DOHH2 (cell line): ENCODE data around the gene KCNJ6.

Experiments used
- H3F3A ChIP-seq: fragments of 200-600 bp; sonication (generic), shearing (Covaris generic); 2 replicates; pipeline ENCODE4 v1.6.0; 2016; ENCODE audit warnings: antibody characterized with exemption, mild to moderate bottlenecking; ENCODE audit not compliant: control insufficient read depth, insufficient read depth
- H3K27ac ChIP-seq: fragments of 200-600 bp; sonication (generic); 2 replicates; pipeline ENCODE4 v1.5.1; 2014; ENCODE audit warnings: low read depth, mild to moderate bottlenecking, low read length, moderate library complexity
- H3K27me3 ChIP-seq: fragments of 200-600 bp; sonication (generic); 2 replicates; pipeline ENCODE4 v1.6.1; 2014; ENCODE audit warnings: mild to moderate bottlenecking, low read length, mixed read lengths; ENCODE audit not compliant: control insufficient read depth
- H3K36me3 ChIP-seq: fragments of 200-600 bp; sonication (generic); 2 replicates; pipeline ENCODE4 v1.6.1; 2014; ENCODE audit warnings: mild to moderate bottlenecking, low read length, moderate library complexity, mixed read lengths; ENCODE audit not compliant: control insufficient read depth
- H3K4me1 ChIP-seq: fragments of 200-600 bp; sonication (generic); 2 replicates; pipeline ENCODE4 v1.6.1; 2014; ENCODE audit warnings: mild to moderate bottlenecking, low read length, mixed read lengths; ENCODE audit not compliant: control insufficient read depth
- H3K4me2 ChIP-seq: fragments of 200-600 bp; sonication (generic); 2 replicates; pipeline ENCODE4 v1.6.0; 2014; ENCODE audit warnings: mild to moderate bottlenecking, low read length, moderate library complexity
- H3K4me3 ChIP-seq: fragments of 200-600 bp; sonication (generic); 2 replicates; pipeline ENCODE4 v1.5.1; 2014; ENCODE audit warnings: mild to moderate bottlenecking, low read length, mixed read lengths
- H3K79me2 ChIP-seq: fragments of 200-600 bp; sonication (generic); 2 replicates; pipeline ENCODE4 v1.6.1; 2014; ENCODE audit warnings: mild to moderate bottlenecking, low read length, mixed read lengths; ENCODE audit not compliant: control insufficient read depth
- H3K9me2 ChIP-seq: fragments of 200-600 bp; sonication (generic); replicated peaks from 2 replicates; pipeline ENCODE4 v1.6.1; 2014; ENCODE audit warnings: mild to moderate bottlenecking, low read length, mixed read lengths; ENCODE audit not compliant: control insufficient read depth
- H3K9me3 ChIP-seq: fragments of 200-600 bp; sonication (generic); 2 replicates; pipeline ENCODE4 v1.6.1; 2014; ENCODE audit warnings: antibody characterized with exemption, low read length, mixed read lengths; ENCODE audit not compliant: control insufficient read depth, insufficient read depth
- H4K20me1 ChIP-seq: fragments of 200-600 bp; sonication (generic); 2 replicates; pipeline ENCODE4 v1.6.0; 2014; ENCODE audit warnings: low read depth, mild to moderate bottlenecking, antibody characterized with exemption, low read length, moderate library complexity; ENCODE audit not compliant: control insufficient read depth, insufficient read depth
- EZH2phosphoT487 ChIP-seq: fragments of 200-600 bp; sonication (generic); IDR thresholded peaks from 2 replicates; pipeline ENCODE4 v1.6.1; 2017; ENCODE audit warnings: borderline replicate concordance, mild to moderate bottlenecking, antibody characterized with exemption, low read length, moderate library complexity, mixed read lengths
- TF ChIP-seq, protein P1 (sequence below): fragments of 200-600 bp; sonication (generic); IDR thresholded peaks from one replicate; pipeline ENCODE4 v1.5.1; 2014; ENCODE audit warnings: antibody characterized with exemption, mild to moderate bottlenecking, low read depth, low read length; ENCODE audit not compliant: poor library complexity, severe bottlenecking

KCNJ6 gene

DNA sequence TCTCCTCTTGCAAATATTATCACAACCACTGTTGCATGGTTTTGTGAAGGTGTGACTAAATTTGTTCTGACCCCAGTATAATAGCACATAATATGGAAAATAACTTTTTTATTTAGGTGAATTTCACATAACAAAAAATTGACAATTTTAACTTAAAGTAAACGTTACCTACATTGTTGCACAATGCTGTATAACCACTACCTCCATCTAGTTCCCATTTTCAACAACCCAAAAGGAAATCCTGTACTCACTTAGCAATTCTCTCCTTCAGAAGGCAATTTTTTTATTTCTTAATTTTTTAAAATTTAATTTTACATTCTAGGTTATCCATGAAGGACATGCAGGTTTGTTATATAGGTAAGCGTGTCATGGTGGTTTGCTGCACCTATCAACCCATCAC is 95.2 kb downstream of the KCNJ6 start:
- no peaks in the 10 kb centered on the region for H3K36me3 ChIP-seq
- no peak overlapping the region for H3K4me3 ChIP-seq
- TF ChIP-seq EZH2phosphoT487, result no peak
- TF ChIP-seq, protein P1, sequence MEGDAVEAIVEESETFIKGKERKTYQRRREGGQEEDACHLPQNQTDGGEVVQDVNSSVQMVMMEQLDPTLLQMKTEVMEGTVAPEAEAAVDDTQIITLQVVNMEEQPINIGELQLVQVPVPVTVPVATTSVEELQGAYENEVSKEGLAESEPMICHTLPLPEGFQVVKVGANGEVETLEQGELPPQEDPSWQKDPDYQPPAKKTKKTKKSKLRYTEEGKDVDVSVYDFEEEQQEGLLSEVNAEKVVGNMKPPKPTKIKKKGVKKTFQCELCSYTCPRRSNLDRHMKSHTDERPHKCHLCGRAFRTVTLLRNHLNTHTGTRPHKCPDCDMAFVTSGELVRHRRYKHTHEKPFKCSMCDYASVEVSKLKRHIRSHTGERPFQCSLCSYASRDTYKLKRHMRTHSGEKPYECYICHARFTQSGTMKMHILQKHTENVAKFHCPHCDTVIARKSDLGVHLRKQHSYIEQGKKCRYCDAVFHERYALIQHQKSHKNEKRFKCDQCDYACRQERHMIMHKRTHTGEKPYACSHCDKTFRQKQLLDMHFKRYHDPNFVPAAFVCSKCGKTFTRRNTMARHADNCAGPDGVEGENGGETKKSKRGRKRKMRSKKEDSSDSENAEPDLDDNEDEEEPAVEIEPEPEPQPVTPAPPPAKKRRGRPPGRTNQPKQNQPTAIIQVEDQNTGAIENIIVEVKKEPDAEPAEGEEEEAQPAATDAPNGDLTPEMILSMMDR, result no peak
- H3K4me1 ChIP-seq, result no peaks in the 10 kb centered on the region
- H3K9me3 ChIP-seq, result no peaks in the 10 kb centered on the region
- H3F3A ChIP-seq, result no peaks in the 10 kb centered on the region
- H3K4me2 ChIP-seq, result no peak overlapping the region
- H3K79me2 ChIP-seq, result no peaks in the 10 kb centered on the region
- no peaks in the 10 kb centered on the region for H3K27me3 ChIP-seq
- no peak overlapping the region for H3K27ac ChIP-seq
- H3K9me2 ChIP-seq, result no peaks in the 10 kb centered on the region
- no peaks in the 10 kb centered on the region for H4K20me1 ChIP-seq

DNA sequence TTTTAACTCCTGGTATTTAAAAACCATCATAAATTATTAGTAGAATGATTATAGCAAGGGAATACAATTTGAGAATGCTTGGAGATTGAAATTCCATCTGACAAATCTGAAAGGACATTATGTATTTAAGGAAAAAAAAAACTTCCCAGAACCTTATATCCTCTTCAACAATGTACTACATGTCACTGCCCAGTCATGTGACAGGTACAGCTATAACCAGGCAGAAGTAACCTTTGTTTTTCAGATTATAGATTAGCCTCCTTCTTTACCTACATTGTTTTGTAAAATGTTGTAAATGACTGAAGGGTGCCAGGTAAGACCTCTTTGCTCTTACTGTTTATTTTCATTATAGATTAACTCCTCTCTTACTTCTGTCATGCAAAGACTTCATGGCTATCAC is 96.9 kb downstream of the KCNJ6 start:
- H3K27ac ChIP-seq, result no peak overlapping the region
- no peaks in the 10 kb centered on the region for H4K20me1 ChIP-seq
- no peak overlapping the region for H3K4me2 ChIP-seq
- H3K9me3 ChIP-seq, result no peaks in the 10 kb centered on the region
- no peaks in the 10 kb centered on the region for H3K4me1 ChIP-seq
- H3K27me3 ChIP-seq, result no peaks in the 10 kb centered on the region
- H3K79me2 ChIP-seq, result no peaks in the 10 kb centered on the region
- H3K4me3 ChIP-seq, result no peak overlapping the region
- H3K9me2 ChIP-seq, result no peaks in the 10 kb centered on the region
- TF ChIP-seq, protein P1, result no peak
- TF ChIP-seq EZH2phosphoT487, result no peak
- no peaks in the 10 kb centered on the region for H3K36me3 ChIP-seq
- no peaks in the 10 kb centered on the region for H3F3A ChIP-seq

DNA sequence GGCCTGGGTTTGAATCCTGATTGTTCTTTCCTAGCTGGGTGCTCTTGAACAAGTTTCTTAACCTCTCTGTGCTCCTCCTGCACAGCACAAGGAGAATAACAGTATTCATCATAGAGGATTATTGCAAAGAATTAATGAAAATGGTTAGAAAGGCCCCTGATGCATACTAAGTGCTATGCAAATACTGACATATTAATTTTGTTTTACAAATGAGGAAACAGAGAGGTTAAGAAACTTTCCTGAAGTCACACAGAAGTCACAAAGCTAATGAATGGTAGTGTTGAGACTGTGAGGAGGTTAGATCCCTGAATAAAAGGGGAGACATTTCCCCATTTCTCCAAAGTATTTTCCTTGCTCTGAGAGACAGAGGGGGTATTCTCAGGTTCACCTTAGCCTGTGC is 99.0 kb downstream of the KCNJ6 start:
- H3K27ac ChIP-seq, result no peak overlapping the region
- no peak for TF ChIP-seq EZH2phosphoT487
- TF ChIP-seq, protein P1, result no peak

DNA sequence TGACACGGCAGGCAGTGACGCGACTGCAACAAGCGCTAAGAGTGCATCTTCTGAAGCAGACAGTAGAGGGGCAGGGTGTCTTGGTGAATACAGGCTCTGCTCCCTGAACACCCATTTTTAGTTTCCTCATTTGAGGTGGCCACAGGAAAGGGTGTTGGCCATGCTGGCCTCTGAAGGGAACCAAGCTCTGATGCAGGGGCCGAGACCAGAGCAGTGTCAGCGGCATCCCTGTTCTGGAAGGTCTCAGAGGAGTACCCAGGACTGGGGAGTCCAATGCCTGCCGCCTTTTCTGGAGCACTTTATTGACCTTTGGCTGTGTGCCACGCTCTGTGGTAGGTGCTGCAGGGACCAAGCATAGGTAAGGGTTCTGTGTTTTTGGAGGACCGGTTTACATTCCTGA is 100.4 kb downstream of the KCNJ6 start:
- no peaks in the 10 kb centered on the region for H3K36me3 ChIP-seq
- TF ChIP-seq EZH2phosphoT487, result no peak
- TF ChIP-seq, protein P1, result no peak
- no peaks in the 10 kb centered on the region for H4K20me1 ChIP-seq
- no peaks in the 10 kb centered on the region for H3K9me3 ChIP-seq
- H3K27me3 ChIP-seq, result no peaks in the 10 kb centered on the region
- no peaks in the 10 kb centered on the region for H3F3A ChIP-seq
- H3K79me2 ChIP-seq, result no peaks in the 10 kb centered on the region
- no peaks in the 10 kb centered on the region for H3K9me2 ChIP-seq
- H3K4me2 ChIP-seq, result no peak overlapping the region
- no peak overlapping the region for H3K4me3 ChIP-seq
- H3K4me1 ChIP-seq, result no peaks in the 10 kb centered on the region
- H3K27ac ChIP-seq, result no peak overlapping the region

More for the DNA sequence above, 99.0 kb downstream of the KCNJ6 start:
- Histone ChIP-seq H3K36me3 (no peaks in the 10 kb centered on the region), H3K79me2 (no peaks in the 10 kb centered on the region), H3K4me1 (no peaks in the 10 kb centered on the region), H3K4me2 (no peak overlapping the region), H4K20me1 (no peaks in the 10 kb centered on the region), H3K9me3 (no peaks in the 10 kb centered on the region), H3K9me2 (no peaks in the 10 kb centered on the region), H3K4me3 (no peak overlapping the region), H3F3A (no peaks in the 10 kb centered on the region), H3K27me3 (no peaks in the 10 kb centered on the region)
